Activated CD4-positive, alpha-beta T cell treated with anti-CD3 and anti-CD28 coated beads, Interleukin-2, Interleukin-4, amounts not matched to agents 100 ng/mL and 50 ng/mL, durations not matched to agents 16 hours and 8 hours (primary cell): ENCODE measurements around the gene BICDL2.
A peak's percentile ranks its signal among the peaks of the same experiment; 100 is the strongest.
"Not testable (repeated sequence)": the region's sequence is repeated elsewhere in the genome, so short reads cannot be mapped to it uniquely, and the experiment has no call there.

Experiments used
- DNase-seq: peaks from one replicate; pipeline ENCODE4 v3.0.0-alpha.2; 2020; ENCODE audit warnings: low spot score

Gene BICDL2

GRCh38 chr16:3063625-3064386, 27.1 kb upstream of the BICDL2 start:
- DNase-seq: no peak

GRCh38 chr16:3062553-3062952, 25.8 kb upstream of the BICDL2 start:
- no peak for DNase-seq

- no peak for DNase-seq
Measured at GRCh38 chr16:3060339-3061127, 23.8 kb upstream of the BICDL2 start.

- no peak for DNase-seq
Measured at GRCh38 chr16:3059723-3060242, 23.0 kb upstream of the BICDL2 start.

- peak; percentile 92 for DNase-seq
Measured at GRCh38 chr16:3059041-3059722, 22.4 kb upstream of the BICDL2 start.

- no peak for DNase-seq
Measured at GRCh38 chr16:3058139-3059030, 21.6 kb upstream of the BICDL2 start.

GRCh38 chr16:3057181-3058138, 20.7 kb upstream of the BICDL2 start:
- DNase-seq: no peak

GRCh38 chr16:3056336-3057180, 19.8 kb upstream of the BICDL2 start:
- DNase-seq: no peak

- DNase-seq: not testable (repeated sequence)
Measured at GRCh38 chr16:3055734-3056115, 19.0 kb upstream of the BICDL2 start.

- DNase-seq: peak; percentile 84
Measured at GRCh38 chr16:3054965-3055733, 18.4 kb upstream of the BICDL2 start.

- not testable (repeated sequence) for DNase-seq
Measured at GRCh38 chr16:3053330-3053710, 16.6 kb upstream of the BICDL2 start.

GRCh38 chr16:3052571-3053329, 16.0 kb upstream of the BICDL2 start:
- not testable (repeated sequence) for DNase-seq

- DNase-seq: no peak
Measured at GRCh38 chr16:3051494-3051893, 14.8 kb upstream of the BICDL2 start.

- DNase-seq: no peak
Measured at GRCh38 chr16:3051009-3051408, 14.3 kb upstream of the BICDL2 start.

GRCh38 chr16:3050487-3050886, 13.7 kb upstream of the BICDL2 start:
- DNase-seq: no peak

GRCh38 chr16:3049921-3050481, 13.3 kb upstream of the BICDL2 start:
- DNase-seq: no peak

GRCh38 chr16:3047387-3047720, 10.6 kb upstream of the BICDL2 start:
- DNase-seq: no peak
